Smooth muscle cell (in vitro differentiated cells): Measurements from ENCODE around the gene PTPRD. TPM values are rescaled to one million over a fixed set of nuclear protein-coding genes. Genes with fewer than 3 reads are reported as not detected.

Source experiments
- DNase-seq: peaks from one replicate; lab custom pipeline; 2025; ENCODE audit not compliant: unreplicated experiment; lab: John Stamatoyannopoulos, UW
- H2AFZ ChIP-seq: fragments of 200-600 bp; sonication (generic); 2 replicates; pipeline ENCODE4 v1.6.0; 2016; ENCODE audit warnings: antibody characterized with exemption, low read depth, mild to moderate bottlenecking
- H3F3A ChIP-seq: fragments of 200-600 bp; sonication (generic); 2 replicates; pipeline ENCODE4 v1.6.0; 2017; ENCODE audit warnings: antibody characterized with exemption, low read depth
- H3K27ac ChIP-seq: fragments of 200-600 bp; sonication (generic); 2 replicates; pipeline ENCODE4 v1.5.1; 2016; ENCODE audit warnings: low read depth, mild to moderate bottlenecking
- H3K27me3 ChIP-seq: fragments of 200-600 bp; sonication (generic); 2 replicates; pipeline ENCODE4 v1.6.1; 2016; ENCODE audit warnings: low read depth, mild to moderate bottlenecking
- H3K36me3 ChIP-seq: fragments of 200-600 bp; sonication (generic); 2 replicates; pipeline ENCODE4 v1.5.1; 2016; ENCODE audit warnings: low read depth
- H3K4me1 ChIP-seq: fragments of 200-600 bp; sonication (generic); 2 replicates; pipeline ENCODE4 v1.5.1; 2016; ENCODE audit warnings: low read depth
- H3K4me2 ChIP-seq: fragments of 200-600 bp; sonication (generic); 2 replicates; pipeline ENCODE4 v1.6.0; 2016; ENCODE audit warnings: mild to moderate bottlenecking
- H3K4me3 ChIP-seq: fragments of 200-600 bp; sonication (generic); 2 replicates; pipeline ENCODE4 v1.5.1; 2016; ENCODE audit warnings: mild to moderate bottlenecking
- H3K79me2 ChIP-seq: fragments of 200-600 bp; sonication (generic); 2 replicates; pipeline ENCODE4 v1.6.0; 2016; ENCODE audit warnings: low read depth, mild to moderate bottlenecking
- H3K9ac ChIP-seq: fragments of 200-600 bp; sonication (generic); 2 replicates; pipeline ENCODE4 v1.6.0; 2016; ENCODE audit warnings: low read depth
- H3K9me3 ChIP-seq: fragments of 200-600 bp; sonication (generic); replicated peaks from 2 replicates; pipeline ENCODE4 v1.5.1; 2016; ENCODE audit warnings: low read depth
- H4K20me1 ChIP-seq: fragments of 200-600 bp; sonication (generic); 2 replicates; pipeline ENCODE4 v1.6.0; 2016; ENCODE audit warnings: low read depth
- CTCF ChIP-seq: fragments of 200-600 bp; sonication (generic); IDR thresholded peaks from 2 replicates; pipeline ENCODE4 v1.5.1; 2017; ENCODE audit warnings: borderline replicate concordance, mild to moderate bottlenecking, antibody characterized with exemption; ENCODE audit not compliant: insufficient read depth, poor library complexity, severe bottlenecking
- WGBS: methylation state at CpG from one replicate; pipeline ENCODE4 v1.1.7; 2016; ENCODE audit warnings: low lambda C conversion rate; 5-methylcytosine and 5-hydroxymethylcytosine counted together
- polyA plus RNA-seq: library from polyadenylated mRNA; unstranded; fragments of >200 nt; fragmentation: Nextera tagmentation; extraction: Ambion mirVana; gene quantifications from 2 replicates; pipeline ENCODE4 v1.2.1, GENCODE V29; 2016
- total RNA-seq: library from RNA; depleted of rRNA; stranded (reverse); fragments of >200 nt; gene quantifications from 2 replicates; pipeline ENCODE4 v1.2.3, GENCODE V29; 2014

Gene PTPRD
- total and polyA plus RNA-seq, 2 experiments from 2014 or later = 6.5 to 61.0 TPM

GRCh38 chr9:10605388-10605787 is 7.4 kb downstream of the PTPRD start:
- Histone ChIP-seq H3K36me3 (no peaks in the 10 kb centered on the region), H3K27ac (no peak overlapping the region), H3K27me3 (peaks cover 38% of the 10 kb centered on the region), H3K79me2 (no peaks in the 10 kb centered on the region), H2AFZ (no peak overlapping the region), H3K4me3 (no peak overlapping the region), H4K20me1 (no peaks in the 10 kb centered on the region), H3K4me1 (no peaks in the 10 kb centered on the region), H3K9me3 (no peaks in the 10 kb centered on the region), H3K4me2 (no peak overlapping the region), H3F3A (no peaks in the 10 kb centered on the region), H3K9ac (no peak overlapping the region)
- WGBS = 86% methylated on average over 4 of the region's 4 CpGs
- no peak for TF ChIP-seq CTCF
- no peak for DNase-seq

GRCh38 chr9:10604927-10605326 is 7.9 kb downstream of the PTPRD start:
- H3K27ac ChIP-seq = no peak overlapping the region
- no peak overlapping the region for H3K4me2 ChIP-seq
- 80% methylated on average over 1 of the region's 1 CpG for WGBS

GRCh38 chr9:10597801-10598200 is 15.0 kb downstream of the PTPRD start:
- Histone ChIP-seq H3K4me1 (no peaks in the 10 kb centered on the region), H3K4me2 (no peak overlapping the region), H4K20me1 (no peaks in the 10 kb centered on the region), H3K9me3 (no peaks in the 10 kb centered on the region), H3K9ac (no peak overlapping the region), H3K27me3 (peaks cover 2% of the 10 kb centered on the region), H2AFZ (no peak overlapping the region), H3K27ac (no peak overlapping the region), H3K4me3 (no peak overlapping the region), H3K79me2 (no peaks in the 10 kb centered on the region), H3K36me3 (no peaks in the 10 kb centered on the region), H3F3A (no peaks in the 10 kb centered on the region)
- no peak for DNase-seq
- no peak for TF ChIP-seq CTCF
- 87% methylated on average over 3 of the region's 3 CpGs for WGBS

More at GRCh38 chr9:10604927-10605326, 7.9 kb downstream of the PTPRD start:
- H3K4me1 ChIP-seq = no peaks in the 10 kb centered on the region
- no peaks in the 10 kb centered on the region for H3K9me3 ChIP-seq
- DNase-seq = no peak
- no peaks in the 10 kb centered on the region for H3K36me3 ChIP-seq
- H3F3A ChIP-seq = no peaks in the 10 kb centered on the region
- no peak overlapping the region for H2AFZ ChIP-seq
- no peaks in the 10 kb centered on the region for H3K79me2 ChIP-seq
- no peak overlapping the region for H3K4me3 ChIP-seq
- TF ChIP-seq CTCF = no peak
- peaks cover 34% of the 10 kb centered on the region for H3K27me3 ChIP-seq
- no peak overlapping the region for H3K9ac ChIP-seq
- H4K20me1 ChIP-seq = no peaks in the 10 kb centered on the region

GRCh38 chr9:10594482-10594881 is 18.3 kb downstream of the PTPRD start:
- no peak for TF ChIP-seq CTCF
- 72% methylated on average over 3 of the region's 3 CpGs for WGBS
- Histone ChIP-seq H3K36me3 (no peaks in the 10 kb centered on the region), H3K4me1 (no peaks in the 10 kb centered on the region), H3K27ac (no peak overlapping the region), H3K9me3 (no peaks in the 10 kb centered on the region), H3F3A (no peaks in the 10 kb centered on the region), H2AFZ (no peak overlapping the region), H3K9ac (no peak overlapping the region), H4K20me1 (no peaks in the 10 kb centered on the region), H3K4me3 (no peak overlapping the region), H3K79me2 (no peaks in the 10 kb centered on the region), H3K27me3 (no peaks in the 10 kb centered on the region), H3K4me2 (no peak overlapping the region)
- no peak for DNase-seq
